ENCODE data around the gene R3HCC1L.

GRCh38 chr10:98273057-98273850, 138.8 kb downstream of the R3HCC1L start:
- no peak for TF ChIP-seq CTCF (IDR thresholded peaks at IDR 0.05)
- no peak for TF ChIP-seq POLR2A (IDR thresholded peaks at IDR 0.05)

All from Peyer's patch (tissue), 4 donors.